Right atrium auricular region (tissue), 2 donors: Measurements from ENCODE around the gene CAST. TPM values are rescaled to one million over a fixed set of nuclear protein-coding genes. Genes with fewer than 3 reads are reported as not detected.

ENCODE experiments used
- DNase-seq: peaks from one replicate; pipeline ENCODE4 v3.0.0-alpha.2; 2019; ENCODE audit warnings: low spot score
- H3K27ac ChIP-seq, 2 donors: fragments of 200-600 bp; sonication (generic); 1 replicate in 1 of 2; 2 replicates in 1 of 2; pipeline ENCODE4 v1.5.1; 2016 to 2019
- H3K27me3 ChIP-seq, 2 donors: fragments of 200-600 bp; sonication (generic); one replicate each; pipeline versions ENCODE4 v1.5.1 to v1.6.0; 2017 to 2019
- H3K36me3 ChIP-seq: fragments of 200-600 bp; sonication (generic); one replicate; pipeline ENCODE4 v1.5.1; 2016
- H3K4me1 ChIP-seq, 2 donors: fragments of 200-600 bp; sonication (generic); one replicate each; pipeline versions ENCODE4 v1.5.1 to v1.6.0; 2017 to 2019
- H3K4me3 ChIP-seq, 2 donors: fragments of 200-600 bp; sonication (generic); 1 replicate in 1 of 2; 2 replicates in 1 of 2; pipeline ENCODE4 v1.5.1; 2017 to 2019; ENCODE audit warnings: mild to moderate bottlenecking in 1 of 2, moderate library complexity in 1 of 2
- H3K9me3 ChIP-seq, 2 donors: fragments of 200-600 bp; sonication (generic); one replicate each; pipeline ENCODE4 v1.5.1; 2019
- CTCF ChIP-seq, 2 donors: fragments of 200-600 bp; sonication (generic); IDR thresholded peaks; one replicate each; pipeline ENCODE4 v1.5.1; 2019; ENCODE audit warnings: antibody characterized with exemption in 2 of 2
- total RNA-seq, 2 donors: library from RNA; depleted of rRNA; stranded (reverse); fragments of >200 nt; gene quantifications; one replicate each; pipeline ENCODE4 v1.1.0, GENCODE V29; 2016

CAST gene
- total RNA-seq, 2 donors from 2014 or later = 439 to 631 TPM

DNA sequence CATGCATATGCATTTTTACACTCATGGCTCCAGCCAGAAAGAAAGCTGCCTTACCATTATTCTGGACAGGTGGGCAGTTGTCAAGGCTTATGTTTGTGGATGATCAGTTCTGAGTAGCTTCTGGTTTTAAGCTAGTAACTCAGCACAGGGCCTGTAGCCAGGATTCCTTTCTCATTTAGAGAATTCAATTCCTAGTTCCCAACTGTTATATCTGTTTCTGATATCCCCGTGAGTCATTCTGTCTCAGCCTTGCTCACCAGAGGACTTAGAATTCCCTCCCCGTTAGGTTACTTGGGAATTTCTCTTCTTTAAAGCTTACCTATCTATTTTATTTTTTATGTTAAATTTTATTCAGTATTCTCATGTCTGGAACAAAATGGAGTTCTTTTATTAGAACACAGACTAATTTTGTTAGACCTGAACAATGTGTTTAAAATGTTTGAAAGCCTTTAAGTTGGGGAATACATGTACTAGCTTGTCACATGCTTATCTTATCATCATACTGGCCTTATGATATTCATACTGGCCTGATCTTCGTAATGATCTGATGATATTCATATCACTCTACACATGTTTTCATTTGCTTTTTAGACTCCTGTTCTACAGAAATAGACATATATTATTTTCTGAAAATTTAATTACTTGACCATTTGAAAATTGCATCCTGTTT lies 47.1 kb downstream of the CAST start:
- Histone ChIP-seq H3K9me3 (no peaks in the 10 kb centered on the region), H3K27me3 (no peaks in the 10 kb centered on the region), H3K4me1 (peaks cover 0 to 77% of the 10 kb centered on the region in 2 donors), H3K27ac (peak overlapping the region; percentile 97 to 98), H3K4me3 (no peak overlapping the region), H3K36me3 (no peaks in the 10 kb centered on the region)
- no peak for DNase-seq
- TF ChIP-seq CTCF (IDR thresholded peaks at IDR 0.05) = no peak

DNA sequence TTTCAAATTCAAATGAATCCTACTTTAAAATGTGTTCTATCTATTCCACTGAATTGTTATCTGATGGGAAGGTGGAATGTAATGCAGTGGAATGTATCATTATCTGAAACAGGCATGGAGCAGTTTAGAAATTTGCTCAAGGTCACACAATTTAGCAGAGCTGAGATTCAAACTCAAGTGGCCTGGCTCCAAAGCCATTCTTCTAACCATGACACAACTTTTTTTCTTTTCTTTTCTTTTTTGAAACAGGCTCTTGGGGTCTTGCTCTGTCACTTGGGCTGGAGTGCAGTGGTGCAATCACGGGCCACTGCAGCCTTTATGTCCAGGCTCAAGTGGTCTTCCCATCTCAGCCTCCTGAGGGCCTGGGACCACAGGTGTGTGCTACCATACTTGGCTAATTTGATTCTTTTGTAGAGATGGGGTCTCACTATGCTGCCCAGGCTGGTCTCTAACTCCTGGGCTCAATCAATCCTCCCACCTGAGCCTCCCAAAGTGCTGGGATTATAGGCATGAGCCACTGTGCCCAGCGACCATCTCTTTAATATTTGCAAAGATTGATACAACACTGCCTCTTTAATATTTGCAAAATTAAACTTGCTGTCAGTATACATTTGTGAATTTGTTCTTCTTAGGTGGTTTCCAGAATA lies 50.0 kb downstream of the CAST start:
- H3K27ac ChIP-seq = peak overlapping the region; percentile 97 to 98
- no peak for TF ChIP-seq CTCF (IDR thresholded peaks at IDR 0.05)

DNA sequence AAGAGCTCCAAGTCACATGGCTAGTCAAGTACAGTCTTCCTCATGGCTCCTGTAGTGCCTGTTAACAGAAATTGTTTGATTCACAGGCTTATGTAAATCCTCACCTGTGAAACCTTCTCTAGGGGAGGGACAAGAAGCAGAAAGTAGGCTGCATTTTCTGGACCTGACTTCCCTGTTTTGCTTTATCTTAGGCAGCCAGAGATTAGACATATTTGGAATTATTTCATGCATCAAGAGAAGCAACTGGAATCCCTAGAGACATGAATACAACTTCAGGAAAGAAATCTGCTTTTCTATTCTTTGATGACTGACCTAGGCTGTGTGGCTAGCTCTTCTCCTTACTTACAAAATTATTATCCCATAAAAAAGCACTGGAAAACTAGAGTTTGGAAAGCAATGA lies 52.3 kb downstream of the CAST start:
- no peak for DNase-seq
- Histone ChIP-seq H3K4me1 (peaks cover 0 to 94% of the 10 kb centered on the region in 2 donors), H3K27me3 (no peaks in the 10 kb centered on the region), H3K27ac (peak overlapping the region; percentile 97 to 98), H3K36me3 (no peaks in the 10 kb centered on the region), H3K9me3 (no peaks in the 10 kb centered on the region), H3K4me3 (no peak overlapping the region)
- TF ChIP-seq CTCF (IDR thresholded peaks at IDR 0.05) = no peak

More for the DNA sequence above, 50.0 kb downstream of the CAST start:
- H3K36me3 ChIP-seq = no peaks in the 10 kb centered on the region
- no peaks in the 10 kb centered on the region for H3K27me3 ChIP-seq
- DNase-seq = no peak
- H3K4me1 ChIP-seq = peaks cover 0 to 89% of the 10 kb centered on the region in 2 donors
- no peak overlapping the region for H3K4me3 ChIP-seq
- no peaks in the 10 kb centered on the region for H3K9me3 ChIP-seq

- no peaks in the 10 kb centered on the region for H3K36me3 ChIP-seq
- H3K9me3 ChIP-seq = no peaks in the 10 kb centered on the region
- DNase-seq = no peak
- peaks cover 0 to 94% of the 10 kb centered on the region in 2 donors for H3K4me1 ChIP-seq
- no peaks in the 10 kb centered on the region for H3K27me3 ChIP-seq
- peak overlapping the region; percentile 97 to 98 for H3K27ac ChIP-seq
- no peak overlapping the region for H3K4me3 ChIP-seq
- no peak for TF ChIP-seq CTCF (IDR thresholded peaks at IDR 0.05)
Observed at GRCh38 chr5:96714951-96715451, 52.8 kb downstream of the CAST start.

DNA sequence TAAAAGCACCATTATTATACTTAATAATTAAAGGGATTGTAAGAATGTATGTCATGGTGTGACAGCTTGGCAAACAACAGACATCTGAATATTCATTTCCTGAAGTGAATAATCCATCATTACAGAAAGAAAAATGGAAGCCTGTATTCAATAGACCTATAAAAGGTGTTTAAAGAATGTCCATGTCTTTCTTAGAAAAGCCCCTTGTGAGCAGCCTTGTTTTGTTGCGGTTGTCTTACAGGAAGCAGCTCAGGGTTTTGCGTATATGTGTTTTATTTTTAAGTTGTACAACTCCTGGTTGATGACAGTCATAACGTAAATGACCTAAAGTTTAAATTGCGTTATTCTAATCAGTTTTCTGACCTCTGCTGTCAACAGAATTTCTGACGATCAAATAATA lies 53.8 kb downstream of the CAST start:
- Histone ChIP-seq H3K27me3 (no peaks in the 10 kb centered on the region), H3K4me1 (peaks cover 0 to 98% of the 10 kb centered on the region in 2 donors), H3K4me3 (no peak overlapping the region), H3K36me3 (no peaks in the 10 kb centered on the region), H3K9me3 (no peaks in the 10 kb centered on the region), H3K27ac (peak overlapping the region; percentile 97 to 98)
- DNase-seq = no peak
- TF ChIP-seq CTCF (IDR thresholded peaks at IDR 0.05) = no peak
